Smooth muscle cell (in vitro differentiated cells): ENCODE results near the gene PTPRN2. TPM values are rescaled to one million over a fixed set of nuclear protein-coding genes. Genes with fewer than 3 reads are reported as not detected.

ENCODE experiments used
- DNase-seq: peaks from one replicate; lab custom pipeline; 2025; ENCODE audit not compliant: unreplicated experiment; lab: John Stamatoyannopoulos, UW
- H2AFZ ChIP-seq: fragments of 200-600 bp; sonication (generic); 2 replicates; pipeline ENCODE4 v1.6.0; 2016; ENCODE audit warnings: antibody characterized with exemption, low read depth, mild to moderate bottlenecking
- H3F3A ChIP-seq: fragments of 200-600 bp; sonication (generic); 2 replicates; pipeline ENCODE4 v1.6.0; 2017; ENCODE audit warnings: antibody characterized with exemption, low read depth
- H3K27ac ChIP-seq: fragments of 200-600 bp; sonication (generic); 2 replicates; pipeline ENCODE4 v1.5.1; 2016; ENCODE audit warnings: low read depth, mild to moderate bottlenecking
- H3K27me3 ChIP-seq: fragments of 200-600 bp; sonication (generic); 2 replicates; pipeline ENCODE4 v1.6.1; 2016; ENCODE audit warnings: low read depth, mild to moderate bottlenecking
- H3K36me3 ChIP-seq: fragments of 200-600 bp; sonication (generic); 2 replicates; pipeline ENCODE4 v1.5.1; 2016; ENCODE audit warnings: low read depth
- H3K4me1 ChIP-seq: fragments of 200-600 bp; sonication (generic); 2 replicates; pipeline ENCODE4 v1.5.1; 2016; ENCODE audit warnings: low read depth
- H3K4me2 ChIP-seq: fragments of 200-600 bp; sonication (generic); 2 replicates; pipeline ENCODE4 v1.6.0; 2016; ENCODE audit warnings: mild to moderate bottlenecking
- H3K4me3 ChIP-seq: fragments of 200-600 bp; sonication (generic); 2 replicates; pipeline ENCODE4 v1.5.1; 2016; ENCODE audit warnings: mild to moderate bottlenecking
- H3K79me2 ChIP-seq: fragments of 200-600 bp; sonication (generic); 2 replicates; pipeline ENCODE4 v1.6.0; 2016; ENCODE audit warnings: low read depth, mild to moderate bottlenecking
- H3K9ac ChIP-seq: fragments of 200-600 bp; sonication (generic); 2 replicates; pipeline ENCODE4 v1.6.0; 2016; ENCODE audit warnings: low read depth
- H3K9me3 ChIP-seq: fragments of 200-600 bp; sonication (generic); replicated peaks from 2 replicates; pipeline ENCODE4 v1.5.1; 2016; ENCODE audit warnings: low read depth
- H4K20me1 ChIP-seq: fragments of 200-600 bp; sonication (generic); 2 replicates; pipeline ENCODE4 v1.6.0; 2016; ENCODE audit warnings: low read depth
- CTCF ChIP-seq: fragments of 200-600 bp; sonication (generic); IDR thresholded peaks from 2 replicates; pipeline ENCODE4 v1.5.1; 2017; ENCODE audit warnings: borderline replicate concordance, mild to moderate bottlenecking, antibody characterized with exemption; ENCODE audit not compliant: insufficient read depth, poor library complexity, severe bottlenecking
- WGBS: methylation state at CpG from one replicate; pipeline ENCODE4 v1.1.7; 2016; ENCODE audit warnings: low lambda C conversion rate; 5-methylcytosine and 5-hydroxymethylcytosine counted together
- polyA plus RNA-seq: library from polyadenylated mRNA; unstranded; fragments of >200 nt; fragmentation: Nextera tagmentation; extraction: Ambion mirVana; gene quantifications from 2 replicates; pipeline ENCODE4 v1.2.1, GENCODE V29; 2016
- total RNA-seq: library from RNA; depleted of rRNA; stranded (reverse); fragments of >200 nt; gene quantifications from 2 replicates; pipeline ENCODE4 v1.2.3, GENCODE V29; 2014

PTPRN2 gene
- total and polyA plus RNA-seq, 2 experiments from 2014 or later, result 0.09 to 0.87 TPM

GRCh38 chr7:158532093-158532627 is 55.5 kb downstream of the PTPRN2 start:
- Histone ChIP-seq H3F3A (no peaks in the 10 kb centered on the region), H3K4me3 (no peak overlapping the region), H3K4me1 (no peaks in the 10 kb centered on the region), H2AFZ (no peak overlapping the region), H3K36me3 (no peaks in the 10 kb centered on the region), H4K20me1 (no peaks in the 10 kb centered on the region), H3K79me2 (no peaks in the 10 kb centered on the region), H3K9ac (no peak overlapping the region), H3K4me2 (no peak overlapping the region), H3K9me3 (no peaks in the 10 kb centered on the region), H3K27ac (no peak overlapping the region), H3K27me3 (no peaks in the 10 kb centered on the region)
- 80% methylated on average over 17 of the region's 17 CpGs for WGBS
- TF ChIP-seq CTCF, result no peak
- DNase-seq, result no peak

GRCh38 chr7:158531661-158532060 is 56.0 kb downstream of the PTPRN2 start:
- Histone ChIP-seq H3K4me1 (no peaks in the 10 kb centered on the region), H3K9ac (no peak overlapping the region), H3F3A (no peaks in the 10 kb centered on the region), H3K36me3 (no peaks in the 10 kb centered on the region), H4K20me1 (no peaks in the 10 kb centered on the region), H3K4me2 (no peak overlapping the region), H3K9me3 (no peaks in the 10 kb centered on the region), H2AFZ (no peak overlapping the region), H3K4me3 (no peak overlapping the region), H3K27me3 (no peaks in the 10 kb centered on the region), H3K27ac (no peak overlapping the region), H3K79me2 (no peaks in the 10 kb centered on the region)
- no peak for DNase-seq
- 87% methylated on average over 11 of the region's 11 CpGs for WGBS
- TF ChIP-seq CTCF, result no peak

- no peak overlapping the region for H3K4me2 ChIP-seq
- no peak for DNase-seq
- no peaks in the 10 kb centered on the region for H3K79me2 ChIP-seq
- no peak for TF ChIP-seq CTCF
- WGBS, result 89% methylated on average over 24 of the region's 24 CpGs
- no peaks in the 10 kb centered on the region for H4K20me1 ChIP-seq
- no peak overlapping the region for H3K27ac ChIP-seq
- H3K4me3 ChIP-seq, result no peak overlapping the region
- no peaks in the 10 kb centered on the region for H3F3A ChIP-seq
- H3K9ac ChIP-seq, result no peak overlapping the region
- no peaks in the 10 kb centered on the region for H3K27me3 ChIP-seq
- no peak overlapping the region for H2AFZ ChIP-seq
- H3K9me3 ChIP-seq, result no peaks in the 10 kb centered on the region
- no peaks in the 10 kb centered on the region for H3K36me3 ChIP-seq
- H3K4me1 ChIP-seq, result no peaks in the 10 kb centered on the region
These were observed 56.6 kb downstream of the PTPRN2 start for GRCh38 chr7:158530800-158531609.
